HG03469 (cell line): ENCODE results near the gene AZIN2.
"Not testable (repeated sequence)": the region's sequence is repeated elsewhere in the genome, so short reads cannot be mapped to it uniquely, and the experiment has no call there.

Experiments
- ATAC-seq: cut with Tn5 transposase; IDR thresholded peaks from one replicate; pipeline ENCODE4 v1.9.1; 2021; ENCODE audit warnings: mild to moderate bottlenecking, moderate library complexity, moderate number of reproducible peaks; ENCODE audit not compliant: unreplicated experiment

The AZIN2 gene

DNA sequence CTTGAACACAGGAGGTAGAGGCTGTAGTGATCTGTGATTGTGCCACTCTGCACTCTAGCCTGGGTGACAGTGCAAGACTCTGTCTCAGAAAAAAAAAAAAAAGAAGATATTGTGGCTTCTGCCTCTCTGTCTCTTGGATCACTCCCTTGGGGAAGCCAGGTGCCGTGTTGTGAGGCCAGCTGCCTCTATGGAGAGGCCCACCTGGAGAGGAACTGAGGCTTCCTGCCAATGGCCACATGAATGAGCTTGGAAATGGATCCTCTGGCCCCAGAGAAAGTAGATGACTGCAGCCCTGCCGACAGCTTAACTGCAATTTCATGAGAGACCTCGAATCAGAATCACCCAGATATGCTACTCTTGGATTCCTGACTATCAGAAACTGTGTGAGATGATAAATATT, 24.5 kb upstream of the AZIN2 start:
- no peak for ATAC-seq

DNA sequence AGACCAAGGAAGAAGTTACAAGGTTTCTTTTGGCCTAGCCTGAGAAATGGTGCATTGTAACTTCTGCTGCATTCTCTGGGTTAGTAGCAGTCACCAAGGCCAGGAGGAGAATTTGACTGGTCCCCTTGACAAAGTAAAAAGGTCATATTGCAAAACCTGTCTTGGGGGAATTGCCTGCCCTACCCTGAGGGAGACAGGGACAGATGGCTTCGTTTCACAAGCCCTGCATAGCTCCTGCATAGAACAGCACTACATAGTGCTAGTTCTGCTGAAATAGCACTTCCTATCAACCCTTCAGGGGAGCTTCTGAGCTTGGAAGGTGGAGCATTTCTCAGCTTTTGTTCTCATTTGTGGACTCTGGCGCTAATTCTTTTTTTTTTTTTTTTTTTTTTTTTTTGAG, 23.9 kb upstream of the AZIN2 start:
- ATAC-seq: no peak

DNA sequence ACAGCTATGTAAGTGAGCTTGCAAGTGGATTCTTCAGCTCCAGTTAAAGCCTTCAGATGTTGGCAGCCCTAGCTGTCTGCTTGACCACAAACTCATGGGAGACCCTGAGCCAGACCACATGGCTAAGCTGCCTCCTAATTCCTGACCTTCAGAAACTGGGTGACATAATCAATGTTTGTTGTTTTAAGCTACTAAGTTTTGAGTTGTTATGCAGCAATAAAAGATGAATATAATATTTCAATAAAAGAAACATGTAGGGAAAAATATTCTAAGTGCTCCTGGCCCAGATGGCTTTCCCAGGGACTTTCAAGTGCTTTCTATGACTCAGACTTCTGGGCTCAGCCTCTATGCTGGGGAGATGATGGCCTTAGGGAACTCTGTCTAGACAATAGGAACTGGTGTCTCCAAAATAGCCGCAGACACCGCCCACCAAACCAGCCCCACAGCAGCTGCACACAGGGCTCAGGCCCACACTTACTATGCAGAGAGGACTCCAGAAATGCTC, 20.3 kb upstream of the AZIN2 start:
- ATAC-seq: no peak

DNA sequence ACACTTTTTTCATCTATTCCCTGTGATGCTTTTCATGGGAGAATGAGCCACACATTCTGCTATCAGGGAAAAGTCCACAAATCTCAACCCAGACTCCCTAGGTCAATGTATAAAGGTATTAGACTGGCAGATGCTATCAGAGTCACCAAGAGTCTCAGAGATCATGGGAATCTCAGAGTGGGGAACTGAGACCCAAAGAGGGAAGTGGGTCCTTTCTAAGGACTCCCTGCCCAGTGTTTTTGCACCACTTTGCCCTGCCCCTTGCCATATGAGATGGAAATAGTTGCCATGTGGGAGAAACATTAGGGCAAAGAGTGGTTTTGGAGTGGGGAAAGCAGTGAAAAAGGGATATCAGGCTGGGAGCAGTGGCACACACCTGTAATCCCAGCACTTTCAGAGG, 19.1 kb upstream of the AZIN2 start:
- ATAC-seq: no peak

DNA sequence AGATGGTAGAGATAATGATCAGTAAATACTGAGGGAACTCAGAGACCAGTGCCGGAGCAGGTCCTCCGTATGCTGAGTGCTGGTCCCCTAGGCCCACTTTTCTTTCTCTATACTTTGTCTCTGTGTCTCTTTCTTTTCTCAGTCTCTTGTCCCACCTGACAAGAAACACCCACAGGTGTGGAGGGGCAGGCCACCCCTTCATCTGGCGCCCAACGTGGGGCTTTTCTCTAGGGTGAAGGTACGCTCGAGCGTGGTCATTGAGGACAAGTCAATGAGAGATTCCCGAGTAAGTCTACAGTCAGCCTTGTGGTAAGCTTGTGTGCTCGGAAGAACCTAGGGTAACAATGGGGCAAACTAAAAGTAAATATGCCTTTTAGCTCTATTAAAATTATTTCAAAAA, 16.7 kb upstream of the AZIN2 start:
- ATAC-seq: not testable (repeated sequence)

DNA sequence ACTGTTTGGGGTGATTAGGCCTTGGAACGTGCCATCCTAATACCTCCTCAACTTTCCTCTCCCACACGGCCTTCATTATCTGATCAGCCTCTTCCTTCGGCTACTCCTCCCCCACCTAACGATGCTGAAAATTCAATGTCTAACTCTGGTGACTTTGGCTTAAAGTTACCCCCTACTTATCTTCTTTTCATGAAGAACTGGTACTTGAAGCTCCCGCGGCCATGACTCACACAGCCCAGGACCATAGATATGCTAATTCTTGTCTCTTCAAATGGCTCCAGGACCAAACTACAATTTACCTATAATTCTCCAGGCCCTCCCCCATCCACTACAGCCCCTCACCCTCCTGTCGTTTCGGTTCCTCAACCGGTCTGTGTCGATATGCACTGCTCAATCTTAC, 15.7 kb upstream of the AZIN2 start:
- no peak for ATAC-seq

DNA sequence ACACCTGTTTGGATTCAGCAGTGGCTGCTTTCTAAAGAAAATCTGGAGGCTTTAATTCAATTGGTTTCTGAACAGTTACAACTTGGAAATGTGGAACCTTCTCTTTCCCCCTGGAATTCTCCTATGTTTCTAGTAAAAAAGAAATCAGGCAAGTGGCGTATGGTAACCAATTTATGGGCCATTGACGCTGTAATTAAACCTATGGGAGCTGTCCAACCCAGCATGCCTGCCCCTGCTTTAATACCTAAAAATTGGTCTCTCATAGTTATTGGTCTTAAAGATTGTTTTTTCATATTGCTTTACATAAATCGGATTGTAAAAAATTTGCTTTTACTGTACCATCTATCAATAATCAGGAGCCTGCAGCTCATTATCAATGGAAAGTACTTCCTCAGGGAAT, 14.5 kb upstream of the AZIN2 start:
- not testable (repeated sequence) for ATAC-seq

DNA sequence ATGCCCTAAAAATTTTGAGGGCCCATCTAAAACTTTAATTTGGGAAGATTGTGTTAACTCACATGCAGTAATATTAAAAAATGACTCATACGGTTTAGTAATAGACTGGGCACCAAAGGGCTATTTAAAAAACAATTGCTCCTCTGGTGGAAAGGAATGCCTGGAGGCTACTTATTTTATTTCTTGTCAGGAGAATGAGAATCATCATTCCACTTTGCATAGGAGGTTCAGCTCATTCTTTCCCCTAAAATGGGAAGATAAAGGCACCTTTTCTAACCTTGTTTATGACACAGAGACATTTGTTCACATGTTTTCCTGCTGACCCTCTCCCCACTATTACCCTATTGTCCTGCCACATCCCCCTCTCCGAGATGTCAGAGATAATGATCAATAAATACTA, 12.8 kb upstream of the AZIN2 start:
- not testable (repeated sequence) for ATAC-seq

DNA sequence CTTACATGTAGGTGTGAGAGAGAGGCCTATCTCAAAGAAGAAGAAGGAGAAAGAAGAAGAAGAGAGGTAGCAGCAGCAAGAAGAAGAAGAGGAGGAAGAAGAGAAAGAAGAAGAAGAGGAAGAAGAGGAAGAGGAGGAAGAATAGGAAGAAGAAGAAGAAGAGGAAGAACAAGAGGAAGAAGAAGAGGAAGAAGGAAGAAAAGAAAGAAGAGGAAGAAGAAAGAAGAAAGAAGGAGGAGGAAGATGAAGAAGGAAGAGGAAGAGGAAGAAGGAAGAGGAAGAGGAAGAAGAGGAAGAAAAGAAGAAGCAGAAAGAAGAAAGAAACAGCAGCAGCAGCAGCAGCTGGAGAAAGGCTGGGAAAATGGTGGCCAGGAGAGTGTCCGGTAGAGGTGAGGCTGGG, 10.3 kb upstream of the AZIN2 start:
- ATAC-seq: no peak

DNA sequence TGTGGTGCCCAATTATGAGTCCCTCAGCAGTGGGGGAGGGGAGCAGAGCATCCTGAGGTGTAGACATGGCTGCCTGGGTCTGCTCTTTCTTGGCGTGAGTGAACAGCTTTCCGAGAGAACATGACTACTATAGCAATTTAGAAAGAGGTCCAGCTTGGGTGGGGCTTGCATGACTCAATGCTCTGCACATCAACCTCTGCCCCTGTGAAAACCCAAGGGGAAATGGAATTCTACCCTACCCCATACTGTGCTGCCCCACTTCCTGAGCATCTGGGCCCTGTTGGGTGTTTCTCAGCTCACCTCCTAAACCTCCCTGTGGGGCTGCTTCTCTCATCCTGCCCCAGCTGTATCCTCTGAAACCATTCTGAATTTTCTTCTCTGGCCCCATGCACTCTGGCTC, 8.2 kb upstream of the AZIN2 start:
- no peak for ATAC-seq

DNA sequence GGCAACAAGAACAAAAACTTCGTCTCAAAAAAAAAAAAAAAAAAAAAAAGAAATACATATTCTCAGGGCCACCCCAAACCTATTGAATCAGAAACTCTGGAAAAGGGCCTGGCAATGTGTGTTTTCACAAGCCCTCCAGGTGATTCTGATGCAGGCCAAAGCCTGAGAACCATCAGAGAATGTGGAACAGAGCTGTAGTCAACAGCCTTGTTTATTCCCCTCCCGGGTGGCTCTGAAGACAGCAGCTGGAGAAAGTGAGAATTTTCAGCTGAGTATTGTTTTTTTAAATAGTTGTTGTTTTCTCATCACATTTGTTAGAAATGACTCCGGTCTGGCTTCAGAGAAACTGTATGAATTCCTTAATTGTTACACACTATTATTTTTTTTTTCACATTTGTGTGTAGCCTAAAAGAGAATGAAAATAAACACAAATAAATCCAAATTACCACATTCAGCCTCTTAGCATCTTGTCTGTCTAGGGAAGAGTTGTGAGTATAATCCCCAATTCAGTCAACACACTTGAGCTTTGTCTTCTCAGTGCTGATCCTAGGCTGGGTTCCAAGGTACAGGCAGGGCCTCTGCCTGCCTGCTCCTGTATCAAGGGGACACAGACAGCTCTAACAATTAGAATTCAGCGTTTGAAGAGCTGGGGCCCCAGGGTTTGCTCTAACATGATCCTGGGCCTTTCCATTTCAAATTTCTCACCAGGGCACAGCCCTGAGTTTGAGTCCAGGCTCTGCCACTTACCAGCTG, 6.6 kb upstream of the AZIN2 start:
- ATAC-seq: no peak

DNA sequence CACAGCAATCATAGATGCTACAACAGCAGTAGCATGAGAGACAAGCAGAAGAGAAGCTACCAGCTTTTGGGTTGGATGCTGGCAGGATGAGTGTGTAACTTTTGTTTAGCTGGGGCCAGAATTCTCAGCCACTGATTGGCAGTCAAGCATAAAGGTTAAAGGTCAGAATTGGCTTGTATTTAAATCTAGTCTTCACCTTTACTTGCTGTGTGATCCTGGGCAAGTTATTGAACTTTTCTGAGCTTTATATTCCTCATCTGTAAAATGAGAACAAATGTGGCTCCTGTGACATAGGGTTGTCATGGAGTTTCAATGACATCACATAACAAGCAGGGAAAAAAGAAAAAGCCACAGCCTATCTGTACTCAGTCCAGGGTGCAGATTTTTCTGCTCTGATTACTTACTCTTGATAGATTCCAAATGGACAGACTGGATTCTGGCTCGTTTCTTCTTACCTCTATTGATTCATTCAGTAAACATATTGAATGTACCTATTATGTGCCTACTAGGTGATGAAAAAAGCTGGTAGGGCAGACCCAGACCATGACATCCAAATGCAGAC, 2.8 kb upstream of the AZIN2 start:
- ATAC-seq: no peak

DNA sequence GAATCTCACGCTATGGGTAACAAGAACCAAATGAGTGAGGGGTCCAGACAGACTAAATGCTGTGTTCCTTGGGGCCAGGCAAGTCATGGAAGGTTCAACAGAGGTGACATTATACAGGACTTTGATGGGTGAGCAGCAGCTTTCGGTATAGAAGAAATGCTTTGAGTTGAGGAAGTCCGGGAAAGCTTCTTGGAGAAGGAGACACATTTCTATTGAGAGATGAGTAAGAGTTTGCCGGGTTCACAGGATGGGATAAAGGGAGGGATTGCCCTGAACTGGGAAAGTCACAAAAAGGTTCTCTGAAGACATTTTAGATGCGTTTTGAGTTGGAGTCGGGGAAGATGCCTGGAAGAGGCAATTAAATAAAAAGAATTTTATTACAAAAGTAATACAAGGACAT, 580 bp upstream of the AZIN2 start:
- ATAC-seq: no peak

DNA sequence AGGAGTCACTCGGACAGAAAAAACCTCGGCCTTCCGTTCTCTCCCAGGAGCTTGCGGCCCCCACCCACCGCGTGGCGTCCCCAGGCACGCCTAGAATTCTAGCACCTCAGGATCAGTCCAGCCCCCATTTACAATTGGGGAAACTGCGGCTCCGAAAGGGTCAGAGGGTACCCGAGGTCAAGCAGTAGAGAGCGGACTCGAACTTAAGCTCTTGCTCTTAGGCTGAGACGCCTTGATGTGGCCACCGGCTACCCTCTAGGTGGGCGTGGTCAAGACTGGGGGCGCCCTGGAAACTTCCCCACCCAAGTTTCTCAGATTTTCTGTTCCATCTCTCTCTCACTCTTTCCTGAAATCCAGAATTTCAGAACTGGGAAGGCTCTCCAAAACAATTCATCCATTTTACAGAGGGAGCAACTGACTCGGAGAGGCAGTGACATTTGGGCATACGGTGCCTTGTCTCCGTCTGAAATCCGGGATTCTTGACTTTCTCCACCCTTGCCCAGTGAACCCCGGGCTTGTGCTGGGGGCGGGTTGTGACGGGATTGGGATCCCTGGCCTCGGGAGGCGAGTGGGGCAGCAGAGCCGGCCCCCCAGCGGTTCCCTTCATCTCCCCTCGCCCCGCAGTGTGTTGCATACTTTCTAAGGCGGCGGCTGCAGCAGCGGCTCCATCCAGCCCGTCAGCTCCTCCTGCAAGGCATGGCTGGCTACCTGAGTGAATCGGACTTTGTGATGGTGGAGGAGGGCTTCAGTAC, 777 bp downstream of the AZIN2 start:
- ATAC-seq: no peak

DNA sequence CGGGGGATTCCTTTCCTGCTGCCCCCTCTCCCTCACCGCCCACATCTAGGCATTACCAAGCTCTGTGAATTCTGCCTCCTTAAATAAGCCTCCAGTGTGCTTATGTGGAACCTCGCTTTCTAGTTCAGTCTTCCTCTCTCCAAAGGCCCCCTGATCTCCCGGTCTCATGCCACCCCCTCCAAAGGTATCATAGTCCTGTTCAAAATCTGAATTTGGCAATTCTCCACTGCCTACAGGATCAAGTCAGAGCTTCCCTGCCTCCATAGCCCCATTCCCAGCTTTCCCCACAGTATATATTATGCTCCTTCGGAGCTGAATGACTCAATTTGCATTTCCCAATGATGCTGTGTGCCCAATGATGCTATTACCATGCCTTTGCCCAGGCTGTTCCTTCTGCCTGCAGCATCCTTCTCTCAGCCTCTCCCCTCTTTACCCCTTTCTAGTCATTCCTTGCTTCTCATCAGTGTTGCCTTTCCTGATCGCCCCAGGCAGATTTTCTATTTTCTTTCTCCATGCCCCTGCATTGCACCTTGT, 1.7 kb downstream of the AZIN2 start:
- no peak for ATAC-seq

DNA sequence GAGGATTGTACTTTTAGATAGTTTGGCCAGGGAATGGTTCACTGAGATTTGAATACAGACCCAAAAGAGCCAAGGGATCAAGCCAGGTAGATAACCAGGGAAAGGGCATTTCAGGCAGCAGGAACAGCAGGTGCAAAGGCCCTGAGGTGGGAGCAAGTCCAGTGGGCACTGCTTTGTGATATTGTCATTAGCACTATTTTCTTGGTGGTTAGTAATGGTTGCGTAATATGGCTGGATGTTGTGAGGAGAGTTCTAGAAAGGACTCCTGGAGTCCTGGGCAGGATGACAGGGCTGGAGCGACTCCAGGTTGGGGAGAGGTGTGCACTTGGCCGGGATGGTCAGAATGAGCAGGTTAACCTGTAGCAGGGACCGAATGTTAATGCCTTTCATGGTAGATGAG, 4.4 kb downstream of the AZIN2 start:
- no peak for ATAC-seq

DNA sequence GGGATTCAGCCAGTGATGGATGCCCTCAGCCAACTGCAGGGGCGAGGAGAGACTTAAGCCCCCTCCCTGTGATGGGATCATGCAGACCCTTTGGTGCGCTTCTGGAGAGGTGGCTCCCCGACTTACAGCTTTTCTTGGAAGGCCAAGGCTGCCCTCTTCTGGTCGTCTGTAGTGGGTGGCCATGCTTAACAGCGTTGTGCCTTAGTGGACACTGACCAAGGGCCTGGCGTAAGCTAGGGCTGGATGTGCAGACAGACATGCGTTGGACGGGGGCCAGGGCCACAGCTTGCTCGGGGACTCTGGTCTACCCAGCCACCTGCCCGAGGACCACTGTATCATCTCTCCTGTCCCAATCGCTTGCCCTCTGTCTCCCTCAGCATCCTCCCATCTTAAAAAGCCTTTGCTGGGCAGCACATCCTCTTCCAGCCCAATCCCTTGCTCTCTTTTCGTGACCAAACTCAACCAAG, 5.5 kb downstream of the AZIN2 start:
- ATAC-seq: no peak

DNA sequence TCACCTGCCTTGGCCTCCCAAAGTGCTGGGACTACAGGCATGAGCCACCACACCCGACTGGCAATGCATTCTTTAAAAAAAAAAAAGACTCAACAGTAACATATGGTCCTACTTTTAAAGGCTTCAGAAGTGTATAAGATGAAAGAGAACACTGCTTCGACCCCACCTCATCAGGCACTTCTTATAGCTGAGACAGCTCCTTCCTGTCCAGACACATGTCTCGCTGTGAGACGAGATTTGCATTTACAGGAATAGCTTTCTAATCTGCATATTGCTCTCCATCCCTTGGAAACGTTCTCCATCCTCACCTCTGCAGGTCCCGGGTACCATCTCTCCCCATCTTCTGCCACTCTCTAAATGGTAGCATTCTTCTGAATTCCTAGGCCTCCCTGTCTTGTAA, 6.7 kb downstream of the AZIN2 start:
- no peak for ATAC-seq

DNA sequence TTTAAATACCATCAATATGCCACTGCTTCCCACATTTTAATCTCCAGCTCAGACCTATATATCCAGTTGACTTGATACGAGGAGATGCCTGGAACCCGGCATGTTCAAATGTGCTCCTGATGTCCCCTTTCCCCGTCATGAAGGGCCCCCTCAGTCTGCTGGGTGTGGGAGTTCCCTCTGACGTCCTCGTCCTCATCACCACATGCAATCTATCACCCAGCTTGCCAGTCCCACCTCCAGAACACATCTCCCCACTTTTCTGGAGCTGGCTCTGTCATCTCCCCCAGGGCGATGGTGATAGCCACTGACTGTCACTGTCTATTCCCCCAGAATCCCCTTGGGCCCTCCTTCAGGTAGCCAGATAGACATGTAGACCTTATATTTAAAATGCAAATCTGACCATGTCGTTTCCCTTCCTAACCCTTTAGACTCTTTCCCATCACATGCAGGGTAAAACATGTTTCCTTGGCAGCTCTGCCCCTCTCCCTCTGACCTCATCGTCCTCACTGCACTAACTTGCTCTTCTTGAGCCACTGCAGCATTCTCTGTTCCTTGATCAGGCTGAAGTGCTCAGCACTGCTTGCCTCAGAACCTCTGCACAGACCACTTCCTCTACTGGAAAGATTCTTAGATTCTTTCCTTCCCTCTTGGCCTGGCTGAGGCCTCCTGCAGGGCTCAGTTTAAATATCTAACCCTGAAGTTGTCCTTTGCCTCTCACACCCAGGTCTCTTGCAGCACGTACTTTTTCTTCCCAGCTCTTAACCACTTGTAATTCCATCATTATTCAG, 7.4 kb downstream of the AZIN2 start:
- no peak for ATAC-seq

DNA sequence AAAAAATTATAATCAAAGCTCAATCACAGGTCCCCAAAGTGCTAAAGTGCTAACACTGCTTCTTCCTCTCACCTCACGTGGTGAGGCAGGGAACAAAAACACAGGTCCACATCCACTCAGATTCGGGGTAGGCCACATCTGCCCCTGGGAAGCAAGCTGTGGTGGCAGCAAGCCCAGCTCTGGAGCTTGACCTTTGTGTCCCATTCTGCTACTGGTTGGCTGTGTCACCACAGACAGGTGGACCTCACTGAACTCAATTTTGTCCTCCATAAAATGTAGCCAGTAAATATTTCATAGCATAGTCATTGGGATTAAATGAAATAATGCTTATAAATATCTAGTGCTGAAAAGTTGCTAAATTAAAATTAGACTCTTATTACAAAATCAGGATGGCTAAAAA, 8.5 kb downstream of the AZIN2 start:
- ATAC-seq: no peak

DNA sequence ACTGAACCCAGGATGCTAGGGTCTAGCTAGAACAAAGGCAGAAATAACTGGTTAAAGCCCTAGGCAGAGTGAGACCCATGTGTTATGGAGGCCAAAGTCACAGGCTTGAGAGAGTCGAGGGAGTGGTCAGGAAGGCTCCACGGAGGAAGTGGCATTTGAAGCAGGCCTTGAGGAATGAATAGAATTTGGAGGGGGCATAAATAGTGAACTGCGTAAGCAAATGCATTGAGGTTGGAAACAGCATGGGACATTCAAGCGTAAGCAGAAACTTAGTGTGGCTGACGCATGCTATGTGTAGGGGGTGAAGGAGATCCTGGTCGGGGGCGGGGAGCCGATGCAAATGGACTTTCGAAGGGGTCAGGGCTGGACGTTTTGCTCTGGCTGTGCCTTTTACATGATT, 11.5 kb downstream of the AZIN2 start:
- no peak for ATAC-seq
